HG02884 (cell line): ENCODE data around the gene APBB1IP.
A peak's percentile ranks its signal among the peaks of the same experiment; 100 is the strongest.
"Not testable (repeated sequence)": the region's sequence is repeated elsewhere in the genome, so short reads cannot be mapped to it uniquely, and the experiment has no call there.

Experiments used
- ATAC-seq: cut with Tn5 transposase; IDR thresholded peaks from one replicate; pipeline ENCODE4 v1.9.1; 2021; ENCODE audit warnings: mild to moderate bottlenecking, moderate library complexity; ENCODE audit not compliant: unreplicated experiment

The APBB1IP gene

GRCh38 chr10:26441491-26442214, 3.5 kb downstream of the APBB1IP start:
- ATAC-seq, result no peak

- no peak for ATAC-seq
These were observed 7.4 kb downstream of the APBB1IP start for GRCh38 chr10:26445411-26446031.

- ATAC-seq, result no peak
These were observed 8.1 kb downstream of the APBB1IP start for GRCh38 chr10:26446258-26446657.

GRCh38 chr10:26448292-26448691, 10.2 kb downstream of the APBB1IP start:
- peak; percentile 19 for ATAC-seq

GRCh38 chr10:26448706-26449435, 10.7 kb downstream of the APBB1IP start:
- peak; percentile 72 for ATAC-seq

GRCh38 chr10:26449726-26450125, 11.6 kb downstream of the APBB1IP start:
- ATAC-seq, result no peak

- ATAC-seq, result no peak
These were observed 13.8 kb downstream of the APBB1IP start for GRCh38 chr10:26451903-26452302.

GRCh38 chr10:26453850-26454249, 15.7 kb downstream of the APBB1IP start:
- no peak for ATAC-seq

- ATAC-seq, result no peak
These were observed 16.8 kb downstream of the APBB1IP start for GRCh38 chr10:26454891-26455290.

- ATAC-seq, result no peak
These were observed 17.6 kb downstream of the APBB1IP start for GRCh38 chr10:26455567-26456315.

- peak; percentile 91 for ATAC-seq
These were observed 18.9 kb downstream of the APBB1IP start for GRCh38 chr10:26457088-26457487.

- ATAC-seq, result no peak
These were observed 22.6 kb downstream of the APBB1IP start for GRCh38 chr10:26460736-26461135.

GRCh38 chr10:26463986-26464385, 25.8 kb downstream of the APBB1IP start:
- ATAC-seq, result no peak

GRCh38 chr10:26464632-26465280, 26.6 kb downstream of the APBB1IP start:
- ATAC-seq, result peak; percentile 38

GRCh38 chr10:26466531-26466930, 28.4 kb downstream of the APBB1IP start:
- not testable (repeated sequence) for ATAC-seq

- no peak for ATAC-seq
These were observed 29.5 kb downstream of the APBB1IP start for GRCh38 chr10:26467639-26468038.

GRCh38 chr10:26468291-26468690, 30.1 kb downstream of the APBB1IP start:
- ATAC-seq, result no peak

GRCh38 chr10:26468700-26469099, 30.6 kb downstream of the APBB1IP start:
- ATAC-seq, result no peak

- ATAC-seq, result no peak
These were observed 34.3 kb downstream of the APBB1IP start for GRCh38 chr10:26472492-26472778.

GRCh38 chr10:26474026-26474425, 35.9 kb downstream of the APBB1IP start:
- ATAC-seq, result no peak

GRCh38 chr10:26474845-26475244, 36.7 kb downstream of the APBB1IP start:
- not testable (repeated sequence) for ATAC-seq
